ENCODE data around the gene STRBP. TPM values are rescaled to one million over a fixed set of nuclear protein-coding genes. Genes with fewer than 3 reads are reported as not detected.

Gene STRBP
- total RNA-seq, 1 experiment from 2014 or later, result 40.3 TPM

GRCh38 chr9:123175854-123176629, 92.3 kb downstream of the STRBP start:
- no peak overlapping the region for H3K27ac ChIP-seq (ENCODE audit: low read length)
- H3K36me3 ChIP-seq (ENCODE audit: control insufficient read depth, insufficient read depth, low read length), result no peaks in the 10 kb centered on the region; the same call in 1 of the 2 replicates
- ChIA-PET POLR2A (no interaction called here), CTCF (no interaction called here)
- intact Hi-C loops (cut with micrococcal nuclease; ENCODE audit: unreplicated experiment) (no loop called here), in situ Hi-C loops (cut with HindIII; ENCODE audit: low pct_unique_long_range_greater_than_20kb, low sequenced_read_pairs) (no loop called here)
- DNase-seq (ENCODE audit: low read depth, low spot score), result no peak
- H3K27me3 ChIP-seq (ENCODE audit: control insufficient read depth, insufficient read depth, low read length), result no peaks in the 10 kb centered on the region
- no TSS peak for BruUV-seq (replicated peaks)
- no peak for ATAC-seq
- no peak overlapping the region for H3K4me3 ChIP-seq (ENCODE audit: low read depth in 2 of 2, low read length in 2 of 2)
- no peaks in the 10 kb centered on the region for H3K4me1 ChIP-seq (ENCODE audit: control insufficient read depth, insufficient read depth, low read length)
- TF ChIP-seq REST (IDR thresholded peaks at IDR 0.05; ENCODE audit: insufficient read depth in 1 of 2, low read depth in 2 of 2, low read length in 1 of 2), result no peak
- TF ChIP-seq CTCF (IDR thresholded peaks at IDR 0.05), result no peak
- TF ChIP-seq TCF7L2 (IDR thresholded peaks at IDR 0.05; ENCODE audit: low read depth, low read length), result no peak
- no peak for TF ChIP-seq POLR2AphosphoS5 (IDR thresholded peaks at IDR 0.05; ENCODE audit: low read depth, low read length)
- no peaks in the 10 kb centered on the region for H3K9me3 ChIP-seq (ENCODE audit: control insufficient read depth, insufficient read depth, low read depth, low read length)

- Histone ChIP-seq H3K4me1 (ENCODE audit: control insufficient read depth, insufficient read depth, low read length) (no peaks in the 10 kb centered on the region), H3K36me3 (ENCODE audit: control insufficient read depth, insufficient read depth, low read length) (no peaks in the 10 kb centered on the region; the same call in 1 of the 2 replicates), H3K9me3 (ENCODE audit: control insufficient read depth, insufficient read depth, low read depth, low read length) (no peaks in the 10 kb centered on the region), H3K27ac (ENCODE audit: low read length) (no peak overlapping the region), H3K4me3 (ENCODE audit: low read depth in 2 of 2, low read length in 2 of 2) (no peak overlapping the region), H3K27me3 (ENCODE audit: control insufficient read depth, insufficient read depth, low read length) (no peaks in the 10 kb centered on the region)
- BruUV-seq (replicated peaks), result no TSS peak
- no peak for ATAC-seq
- ChIA-PET POLR2A (no interaction called here), CTCF (no interaction called here)
- in situ Hi-C loops (cut with HindIII; ENCODE audit: low pct_unique_long_range_greater_than_20kb, low sequenced_read_pairs), result no loop called here
- no peak for TF ChIP-seq REST (IDR thresholded peaks at IDR 0.05; ENCODE audit: insufficient read depth in 1 of 2, low read depth in 2 of 2, low read length in 1 of 2)
- TF ChIP-seq POLR2AphosphoS5 (IDR thresholded peaks at IDR 0.05; ENCODE audit: low read depth, low read length), result no peak
- TF ChIP-seq SIN3A (IDR thresholded peaks at IDR 0.05; ENCODE audit: borderline replicate concordance, insufficient read depth, low read depth, low read length), result no peak
- no peak for TF ChIP-seq TCF7L2 (IDR thresholded peaks at IDR 0.05; ENCODE audit: low read depth, low read length)
- TF ChIP-seq CTCF (IDR thresholded peaks at IDR 0.05), result no peak
- intact Hi-C loops (cut with micrococcal nuclease; ENCODE audit: unreplicated experiment), result no loop called here
- no peak for DNase-seq (ENCODE audit: low read depth, low spot score)
These were observed 93.4 kb downstream of the STRBP start for GRCh38 chr9:123174887-123175518.

Measured in Panc1 (cell line).